SK-N-MC (cell line): ENCODE data around the gene ENO3.
A peak's percentile ranks its signal among the peaks of the same experiment; 100 is the strongest.
"Not testable (repeated sequence)": the region's sequence is repeated elsewhere in the genome, so short reads cannot be mapped to it uniquely, and the experiment has no call there.

Source experiments
- DNase-seq: peaks from one replicate; pipeline ENCODE4 v3.0.0-alpha.2; 2011; ENCODE audit warnings: low read depth, low spot score
- H3K27ac ChIP-seq: fragments of 200-600 bp; sonication (generic); 2 replicates; pipeline ENCODE4 v1.5.1; 2016; ENCODE audit warnings: mixed run types
- H3K36me3 ChIP-seq: fragments of 200-600 bp; sonication (generic); 2 replicates; pipeline ENCODE4 v1.6.1; 2017; ENCODE audit warnings: antibody characterized with exemption, low read length, mixed read lengths; ENCODE audit not compliant: insufficient read depth
- H3K4me3 ChIP-seq: fragments of 200-600 bp; sonication (generic); 2 replicates; pipeline ENCODE4 v1.5.1; 2016
- H3K9ac ChIP-seq: fragments of 200-600 bp; sonication (generic); 2 replicates; pipeline ENCODE4 v1.8.0; 2017; ENCODE audit warnings: mixed run types, mixed read lengths; ENCODE audit not compliant: insufficient read length
- H3K9me3 ChIP-seq: fragments of 200-600 bp; sonication (generic); 2 replicates; pipeline ENCODE4 v1.6.1; 2017; ENCODE audit warnings: low read depth, mild to moderate bottlenecking, antibody characterized with exemption, low read length, moderate library complexity, mixed read lengths
- EZH2 ChIP-seq: fragments of 200-600 bp; sonication (generic); IDR thresholded peaks from one replicate; pipeline ENCODE4 v1.6.1; 2017; ENCODE audit warnings: antibody characterized with exemption
- FOXP2 ChIP-seq: optimal IDR thresholded peaks from 2 replicates; pipeline ENCODE3; 2011; ENCODE audit warnings: mild to moderate bottlenecking, moderate library complexity; ENCODE audit not compliant: insufficient read depth; ENCODE audit errors: extremely low read length, control extremely low read depth
- POLR2AphosphoS5 ChIP-seq: IDR thresholded peaks from 2 replicates; pipeline ENCODE4 v1.6.1; 2012; ENCODE audit warnings: mild to moderate bottlenecking, low read depth, low read length, borderline replicate concordance

ENO3 gene

GRCh38 chr17:4950746-4951204, at the start of gene ENO3:
Gene ENO3, plus strand, starts transcription at chr17:4951119. Its CDS starts 711 bp downstream, at chr17:4951830.
- H3K4me3 ChIP-seq: no peak within 1 kb of the TSS
- TF ChIP-seq POLR2AphosphoS5: no peak
- no peak for TF ChIP-seq EZH2
- TF ChIP-seq FOXP2: no peak
- no peak within 1 kb of the TSS for H3K9ac ChIP-seq
- no peak for DNase-seq
- H3K27ac ChIP-seq: peak within 1 kb of the TSS; percentile 64
- no peaks in the 10 kb centered on the region for H3K9me3 ChIP-seq
- peaks cover 14% of the 10 kb centered on the region for H3K36me3 ChIP-seq

- no peak for DNase-seq
- H3K27ac ChIP-seq: no peak overlapping the region
- H3K9ac ChIP-seq: no peak overlapping the region
- peaks cover under 1% of the 10 kb centered on the region; the same call in 1 of the 2 replicates for H3K36me3 ChIP-seq
- TF ChIP-seq EZH2: no peak
- TF ChIP-seq POLR2AphosphoS5: no peak
- TF ChIP-seq FOXP2: no peak
- H3K4me3 ChIP-seq: no peak overlapping the region
- no peaks in the 10 kb centered on the region for H3K9me3 ChIP-seq
Measured at GRCh38 chr17:4901648-4902344, 49.1 kb upstream of the ENO3 start.

GRCh38 chr17:4902540-4902939, 48.4 kb upstream of the ENO3 start:
- Histone ChIP-seq H3K36me3 (no peaks in the 10 kb centered on the region), H3K4me3 (no peak overlapping the region), H3K27ac (no peak overlapping the region), H3K9me3 (no peaks in the 10 kb centered on the region), H3K9ac (no peak overlapping the region)
- DNase-seq: no peak
- TF ChIP-seq POLR2AphosphoS5: no peak

GRCh38 chr17:4903051-4903818, 47.7 kb upstream of the ENO3 start, which contains the start of gene CHRNE:
Gene CHRNE, minus strand, starts transcription at chr17:4903098. Its CDS starts 35 bp downstream, at chr17:4903063.
- Histone ChIP-seq H3K9ac (no peak within 1 kb of the TSS), H3K27ac (no peak within 1 kb of the TSS), H3K4me3 (no peak within 1 kb of the TSS), H3K9me3 (no peaks in the 10 kb centered on the region), H3K36me3 (no peaks in the 10 kb centered on the region)
- TF ChIP-seq EZH2 (no peak), FOXP2 (no peak), POLR2AphosphoS5 (no peak)
- DNase-seq: peak; percentile 24

- DNase-seq, H3K27ac ChIP-seq, H3K9ac ChIP-seq, H3K36me3 ChIP-seq, H3K9me3 ChIP-seq, H3K4me3 ChIP-seq: not testable (repeated sequence)
Measured at GRCh38 chr17:4906642-4907041, 44.3 kb upstream of the ENO3 start.

- peak overlapping the region; percentile 60 for H3K4me3 ChIP-seq
- H3K9me3 ChIP-seq: no peaks in the 10 kb centered on the region
- H3K36me3 ChIP-seq: no peaks in the 10 kb centered on the region
- TF ChIP-seq FOXP2: no peak
- TF ChIP-seq POLR2AphosphoS5: no peak
- TF ChIP-seq EZH2: no peak
- H3K27ac ChIP-seq: peak overlapping the region; percentile 84
- peak overlapping the region; percentile 37 for H3K9ac ChIP-seq
- peak; percentile 28 for DNase-seq
Measured at GRCh38 chr17:4908301-4908700, 42.6 kb upstream of the ENO3 start.

- TF ChIP-seq FOXP2 (no peak), EZH2 (no peak), POLR2AphosphoS5 (no peak)
Measured at GRCh38 chr17:4908711-4909496, 42.0 kb upstream of the ENO3 start.

GRCh38 chr17:4913994-4914393, 36.9 kb upstream of the ENO3 start:
- H3K36me3 ChIP-seq: no peaks in the 10 kb centered on the region
- no peaks in the 10 kb centered on the region for H3K9me3 ChIP-seq
- no peak overlapping the region for H3K27ac ChIP-seq
- no peak for DNase-seq
- H3K4me3 ChIP-seq: no peak overlapping the region
- H3K9ac ChIP-seq: peak overlapping the region; percentile 32
- TF ChIP-seq EZH2: no peak
- no peak for TF ChIP-seq FOXP2
- TF ChIP-seq POLR2AphosphoS5: no peak

More at GRCh38 chr17:4908711-4909496, 42.0 kb upstream of the ENO3 start:
- H3K9me3 ChIP-seq: no peaks in the 10 kb centered on the region
- peak overlapping the region; percentile 84 for H3K27ac ChIP-seq
- DNase-seq: no peak
- H3K36me3 ChIP-seq: no peaks in the 10 kb centered on the region
- peak overlapping the region; percentile 37 for H3K9ac ChIP-seq
- peak overlapping the region; percentile 60 for H3K4me3 ChIP-seq

GRCh38 chr17:4914551-4914950, 36.4 kb upstream of the ENO3 start:
- H3K4me3 ChIP-seq, H3K36me3 ChIP-seq, H3K9ac ChIP-seq, H3K9me3 ChIP-seq, DNase-seq, H3K27ac ChIP-seq: not testable (repeated sequence)
